T-cell (primary cell): Measurements from ENCODE around the gene SULT1B1. TPM values are rescaled to one million over a fixed set of nuclear protein-coding genes. Genes with fewer than 3 reads are reported as not detected.

Experiments
- ATAC-seq, 4 experiments: fragments of 200-7000 bp in 3 of 4; fragments of 150-1000 bp in 1 of 4; cut with Tn5 transposase; replicated peaks in 1 of 4; 1 replicate in 3 of 4; 2 replicates in 1 of 4; pipeline ENCODE4 v1.10.0; 2021; ENCODE audit warnings: moderate library complexity in 3 of 4, mild to moderate bottlenecking in 2 of 4, moderate number of reproducible peaks in 1 of 4
- CTCF ChIA-PET, 2 donors: fragments of 300-600 bp; sonication (Branson Sonifier 250); formaldehyde crosslinking; loops; one replicate each; lab custom pipeline; 2022; ENCODE audit warnings: antibody characterized with exemption in 2 of 2; lab: Charles Lee
- POLR2A ChIA-PET, 2 donors: fragments of 300-600 bp; sonication (Branson Sonifier 250); formaldehyde crosslinking; loops; one replicate each; lab custom pipeline; 2022; ENCODE audit warnings: antibody characterized with exemption in 2 of 2; lab: Charles Lee
- DNase-seq, 35 experiments: peaks; one replicate each; pipeline versions ENCODE4 v3.0.0 to v3.0.0-alpha.2; 2013 to 2023
- H3K27ac ChIP-seq: one replicate; pipeline ENCODE4 v1.5.1; 2013; ENCODE audit warnings: low read length
- H3K27me3 ChIP-seq, 2 experiments: replicated peaks in 1 of 2; 1 replicate in 1 of 2; 2 replicates in 1 of 2; pipeline versions ENCODE4 v1.6.1 to v1.7.0; 2013; ENCODE audit warnings: low read length in 1 of 2, mixed read lengths in 1 of 2; ENCODE audit not compliant: control insufficient read depth in 2 of 2, insufficient read depth in 2 of 2; ENCODE audit errors: extremely low read depth in 1 of 2
- H3K36me3 ChIP-seq, 2 donors: 1 replicate in 1 of 2; 2 replicates in 1 of 2; pipeline versions ENCODE4 v1.6.1 to v1.7.0; 2013; ENCODE audit warnings: low read length in 1 of 2; ENCODE audit not compliant: control insufficient read depth in 2 of 2, insufficient read depth in 1 of 2; ENCODE audit errors: extremely low read depth in 1 of 2
- H3K4me1 ChIP-seq, 2 experiments: 1 replicate in 1 of 2; 2 replicates in 1 of 2; pipeline versions ENCODE4 v1.6.1 to v1.7.0; 2013; ENCODE audit warnings: low read length in 2 of 2, mixed read lengths in 1 of 2; ENCODE audit not compliant: insufficient read depth in 2 of 2, control insufficient read depth in 1 of 2; ENCODE audit errors: extremely low read depth in 1 of 2
- H3K4me3 ChIP-seq, 2 donors: 1 replicate in 1 of 2; 2 replicates in 1 of 2; pipeline versions ENCODE4 v1.5.1 to v1.7.0; 2013; ENCODE audit warnings: mild to moderate bottlenecking in 2 of 2, low read length in 1 of 2, moderate library complexity in 1 of 2; ENCODE audit not compliant: control insufficient read depth in 1 of 2; ENCODE audit errors: extremely low read depth in 1 of 2
- H3K9me3 ChIP-seq: 2 replicates; pipeline ENCODE4 v1.7.0; 2013
- H3K27ac Mint-ChIP-seq, 2 donors: one replicate each; pipeline ENCODE4 v1.8.0; 2020 to 2021; ENCODE audit warnings: mild to moderate bottlenecking in 2 of 2, mixed read lengths in 2 of 2
- H3K27me3 Mint-ChIP-seq, 2 donors: one replicate each; pipeline ENCODE4 v1.8.0; 2021 to 2022; ENCODE audit warnings: mixed read lengths in 2 of 2
- H3K36me3 Mint-ChIP-seq: one replicate; pipeline ENCODE4 v1.8.0; 2021; ENCODE audit warnings: mixed read lengths
- H3K4me1 Mint-ChIP-seq, 3 donors: one replicate each; pipeline ENCODE4 v1.8.0; 2020 to 2022; ENCODE audit warnings: mixed read lengths in 3 of 3, mild to moderate bottlenecking in 1 of 3
- H3K4me3 Mint-ChIP-seq, 3 donors: one replicate each; pipeline ENCODE4 v1.8.0; 2020 to 2022; ENCODE audit warnings: mild to moderate bottlenecking in 3 of 3, mixed read lengths in 3 of 3, moderate library complexity in 3 of 3
- H3K9me3 Mint-ChIP-seq, 3 donors: one replicate each; pipeline ENCODE4 v1.8.0; 2020 to 2022; ENCODE audit warnings: mixed read lengths in 3 of 3
- WGBS: methylation state at CpG from one replicate; pipeline ENCODE4 v1.1.5; 2013; ENCODE audit warnings: missing lambda C conversion rate; ENCODE audit not compliant: insufficient coverage; 5-methylcytosine and 5-hydroxymethylcytosine counted together
- total RNA-seq, 35 experiments: library from RNA in 6 of 35; stranded (reverse) in 6 of 35; fragments of 120-200 nt in 1 of 35; gene quantifications; one replicate each; pipeline versions ENCODE4 v1.2.1 to v1.2.4 and lab custom pipeline; 2013 to 2026

SULT1B1 gene
- total RNA-seq, 5 donors from 2014 or later (not counting 1 experiment from before 2014, with no cell fraction given): 8.0 to 22.6 (median 10.0) TPM

GRCh38 chr4:69717778-69718177, 42.6 kb downstream of the SULT1B1 start:
- no peak overlapping the region for H3K27ac ChIP-seq
- H3K9me3 ChIP-seq: no peaks in the 10 kb centered on the region
- ChIA-PET POLR2A (no interaction called here), CTCF (no interaction called here)
- no peaks in the 10 kb centered on the region for H3K36me3 ChIP-seq
- H3K27me3 ChIP-seq: no peaks in the 10 kb centered on the region
- H3K4me1 ChIP-seq: no peaks in the 10 kb centered on the region
- H3K27me3 Mint-ChIP-seq: no peaks in the 10 kb centered on the region
- H3K36me3 Mint-ChIP-seq: peaks cover 2% of the 10 kb centered on the region
- ATAC-seq (no peak), DNase-seq (no peak)
- no peak overlapping the region for H3K27ac Mint-ChIP-seq
- no peak overlapping the region for H3K4me3 ChIP-seq
- peaks cover 0 to 5% (median 2%) of the 10 kb centered on the region in 3 donors for H3K4me1 Mint-ChIP-seq
- no peaks in the 10 kb centered on the region for H3K9me3 Mint-ChIP-seq
- no peak overlapping the region for H3K4me3 Mint-ChIP-seq

GRCh38 chr4:69716654-69717053, 43.8 kb downstream of the SULT1B1 start:
- ChIA-PET CTCF (no interaction called here), POLR2A (no interaction called here)
- Histone ChIP-seq H3K4me3 (no peak overlapping the region), H3K4me1 (no peaks in the 10 kb centered on the region), H3K9me3 (no peaks in the 10 kb centered on the region), H3K36me3 (no peaks in the 10 kb centered on the region), H3K27me3 (no peaks in the 10 kb centered on the region), H3K27ac (no peak overlapping the region)
- no peak for DNase-seq
- Mint-ChIP-seq H3K9me3 (no peaks in the 10 kb centered on the region), H3K27ac (no peak overlapping the region), H3K4me1 (peaks cover 0 to 5% (median 2%) of the 10 kb centered on the region in 3 donors), H3K36me3 (no peaks in the 10 kb centered on the region), H3K27me3 (no peaks in the 10 kb centered on the region), H3K4me3 (no peak overlapping the region)
- WGBS: no CpG with 5 or more reads among the region's 2 CpGs
- ATAC-seq: no peak

- H3K9me3 Mint-ChIP-seq: peaks cover 4 to 8% (median 7%) of the 10 kb centered on the region in 3 donors
- H3K36me3 Mint-ChIP-seq: no peaks in the 10 kb centered on the region
- H3K36me3 ChIP-seq: no peaks in the 10 kb centered on the region
- no peaks in the 10 kb centered on the region for H3K27me3 Mint-ChIP-seq
- no peak for DNase-seq
- H3K4me3 Mint-ChIP-seq: no peak overlapping the region
- no peak overlapping the region for H3K27ac Mint-ChIP-seq
- ATAC-seq: no peak
- H3K27ac ChIP-seq: no peak overlapping the region
- H3K4me1 ChIP-seq: no peaks in the 10 kb centered on the region
- ChIA-PET POLR2A (no interaction called here), CTCF (no interaction called here)
- H3K27me3 ChIP-seq: no peaks in the 10 kb centered on the region
- no peaks in the 10 kb centered on the region for H3K9me3 ChIP-seq
- WGBS: no CpG with 5 or more reads among the region's 4 CpGs
- H3K4me3 ChIP-seq: no peak overlapping the region
- H3K4me1 Mint-ChIP-seq: peaks cover 0 to 5% (median 2%) of the 10 kb centered on the region in 3 donors
Observed at GRCh38 chr4:69714086-69714485, 46.3 kb downstream of the SULT1B1 start.

- no peak overlapping the region for H3K4me3 ChIP-seq
- no peaks in the 10 kb centered on the region for H3K27me3 ChIP-seq
- H3K36me3 ChIP-seq: no peaks in the 10 kb centered on the region
- Mint-ChIP-seq H3K27ac (no peak overlapping the region), H3K9me3 (peaks cover 4 to 8% (median 7%) of the 10 kb centered on the region in 3 donors), H3K36me3 (no peaks in the 10 kb centered on the region), H3K27me3 (no peaks in the 10 kb centered on the region), H3K4me1 (peaks cover 0 to 2% (median 2%) of the 10 kb centered on the region in 3 donors), H3K4me3 (no peak overlapping the region)
- DNase-seq (no peak), ATAC-seq (no peak)
- H3K27ac ChIP-seq: no peak overlapping the region
- H3K9me3 ChIP-seq: no peaks in the 10 kb centered on the region
- WGBS: no CpG with 5 or more reads among the region's 2 CpGs
- no peaks in the 10 kb centered on the region for H3K4me1 ChIP-seq
- ChIA-PET CTCF (no interaction called here), POLR2A (no interaction called here)
Observed at GRCh38 chr4:69713593-69713992, 46.8 kb downstream of the SULT1B1 start.

- ChIA-PET POLR2A (interaction anchor here in 1 of 2 donors (0.6 kb wide), 1 partner anchor 1093 kb away, joined by 4 read pairs; no protein-coding TSS in a partner anchor), CTCF (interaction anchor here in 1 of 2 donors (1.1 kb wide), 1 partner anchor 53 kb away, joined by 3 read pairs; no protein-coding TSS in a partner anchor)
- Mint-ChIP-seq H3K4me1 (peaks cover 0 to 6% (median 1%) of the 10 kb centered on the region in 3 donors), H3K27ac (no peak overlapping the region), H3K36me3 (no peaks in the 10 kb centered on the region), H3K4me3 (no peak overlapping the region), H3K27me3 (no peaks in the 10 kb centered on the region), H3K9me3 (peaks cover 4 to 8% (median 7%) of the 10 kb centered on the region in 3 donors)
- DNase-seq (no peak), ATAC-seq (no peak)
- 58% methylated on average over 2 of the region's 2 CpGs for WGBS
- no peaks in the 10 kb centered on the region for H3K27me3 ChIP-seq
- no peaks in the 10 kb centered on the region for H3K9me3 ChIP-seq
- H3K36me3 ChIP-seq: no peaks in the 10 kb centered on the region
- no peak overlapping the region for H3K27ac ChIP-seq
- H3K4me3 ChIP-seq: no peak overlapping the region
- no peaks in the 10 kb centered on the region for H3K4me1 ChIP-seq
Observed at GRCh38 chr4:69710580-69710979, 49.8 kb downstream of the SULT1B1 start.

GRCh38 chr4:69708211-69708610, 52.2 kb downstream of the SULT1B1 start:
- peaks cover 4 to 8% (median 7%) of the 10 kb centered on the region in 3 donors for H3K9me3 Mint-ChIP-seq
- Histone ChIP-seq H3K9me3 (no peaks in the 10 kb centered on the region), H3K27ac (no peak overlapping the region), H3K4me3 (no peak overlapping the region), H3K36me3 (no peaks in the 10 kb centered on the region), H3K4me1 (no peaks in the 10 kb centered on the region), H3K27me3 (no peaks in the 10 kb centered on the region)
- ATAC-seq (no peak), DNase-seq (no peak)
- no peak overlapping the region for H3K27ac Mint-ChIP-seq
- no CpG with 5 or more reads among the region's 1 CpG for WGBS
- POLR2A ChIA-PET: no interaction called here
- CTCF ChIA-PET: interaction anchor here in 1 of 2 donors (0.5 kb wide), 1 partner anchor 17 kb away, joined by 3 read pairs; no protein-coding TSS in a partner anchor
- H3K27me3 Mint-ChIP-seq: no peaks in the 10 kb centered on the region
- peaks cover 0 to 6% (median 2%) of the 10 kb centered on the region in 3 donors for H3K4me1 Mint-ChIP-seq
- no peak overlapping the region for H3K4me3 Mint-ChIP-seq
- no peaks in the 10 kb centered on the region for H3K36me3 Mint-ChIP-seq

GRCh38 chr4:69707807-69708206, 52.6 kb downstream of the SULT1B1 start:
- H3K9me3 ChIP-seq: no peaks in the 10 kb centered on the region
- ChIA-PET CTCF (no interaction called here), POLR2A (no interaction called here)
- H3K27ac ChIP-seq: no peak overlapping the region
- no peaks in the 10 kb centered on the region for H3K27me3 ChIP-seq
- H3K36me3 Mint-ChIP-seq: no peaks in the 10 kb centered on the region
- H3K27ac Mint-ChIP-seq: no peak overlapping the region
- H3K9me3 Mint-ChIP-seq: peaks cover 4 to 8% (median 7%) of the 10 kb centered on the region in 3 donors
- no peak overlapping the region for H3K4me3 ChIP-seq
- H3K4me1 ChIP-seq: no peaks in the 10 kb centered on the region
- peaks cover 0 to 8% (median 5%) of the 10 kb centered on the region in 3 donors for H3K4me1 Mint-ChIP-seq
- H3K36me3 ChIP-seq: no peaks in the 10 kb centered on the region
- H3K27me3 Mint-ChIP-seq: no peaks in the 10 kb centered on the region
- H3K4me3 Mint-ChIP-seq: no peak overlapping the region
- ATAC-seq: no peak
- DNase-seq: no peak
